ENCODE results near the gene CBFA2T3. TPM values are rescaled to one million over a fixed set of nuclear protein-coding genes. Genes with fewer than 3 reads are reported as not detected.

Gene CBFA2T3
- total RNA-seq, 1 donor from 2014 or later, result not detected

GRCh38 chr16:88910284-88911135 lies 66.5 kb downstream of the CBFA2T3 start:
- H3K9me3 Mint-ChIP-seq (ENCODE audit: unreplicated experiment), result no peaks in the 10 kb centered on the region
- DNase-seq (ENCODE audit: extremely low spot score, unreplicated experiment), result no peak
- peaks cover 13% of the 10 kb centered on the region for H3K4me1 Mint-ChIP-seq (ENCODE audit: unreplicated experiment)
- peaks cover 10% of the 10 kb centered on the region for H3K27me3 Mint-ChIP-seq (ENCODE audit: unreplicated experiment)
- TF ChIP-seq, protein P1, sequence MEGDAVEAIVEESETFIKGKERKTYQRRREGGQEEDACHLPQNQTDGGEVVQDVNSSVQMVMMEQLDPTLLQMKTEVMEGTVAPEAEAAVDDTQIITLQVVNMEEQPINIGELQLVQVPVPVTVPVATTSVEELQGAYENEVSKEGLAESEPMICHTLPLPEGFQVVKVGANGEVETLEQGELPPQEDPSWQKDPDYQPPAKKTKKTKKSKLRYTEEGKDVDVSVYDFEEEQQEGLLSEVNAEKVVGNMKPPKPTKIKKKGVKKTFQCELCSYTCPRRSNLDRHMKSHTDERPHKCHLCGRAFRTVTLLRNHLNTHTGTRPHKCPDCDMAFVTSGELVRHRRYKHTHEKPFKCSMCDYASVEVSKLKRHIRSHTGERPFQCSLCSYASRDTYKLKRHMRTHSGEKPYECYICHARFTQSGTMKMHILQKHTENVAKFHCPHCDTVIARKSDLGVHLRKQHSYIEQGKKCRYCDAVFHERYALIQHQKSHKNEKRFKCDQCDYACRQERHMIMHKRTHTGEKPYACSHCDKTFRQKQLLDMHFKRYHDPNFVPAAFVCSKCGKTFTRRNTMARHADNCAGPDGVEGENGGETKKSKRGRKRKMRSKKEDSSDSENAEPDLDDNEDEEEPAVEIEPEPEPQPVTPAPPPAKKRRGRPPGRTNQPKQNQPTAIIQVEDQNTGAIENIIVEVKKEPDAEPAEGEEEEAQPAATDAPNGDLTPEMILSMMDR (IDR thresholded peaks at IDR 0.05), result no peak
- H3K27ac Mint-ChIP-seq (ENCODE audit: unreplicated experiment), result no peak overlapping the region
- H3K4me3 Mint-ChIP-seq (ENCODE audit: unreplicated experiment), result no peak overlapping the region
- H3K36me3 Mint-ChIP-seq (ENCODE audit: unreplicated experiment), result no peaks in the 10 kb centered on the region

GRCh38 chr16:88909431-88910210 lies 67.4 kb downstream of the CBFA2T3 start:
- TF ChIP-seq, protein P1 (IDR thresholded peaks at IDR 0.05), result no peak
- Mint-ChIP-seq H3K36me3 (ENCODE audit: unreplicated experiment) (no peaks in the 10 kb centered on the region), H3K27me3 (ENCODE audit: unreplicated experiment) (peaks cover 10% of the 10 kb centered on the region), H3K4me3 (ENCODE audit: unreplicated experiment) (no peak overlapping the region), H3K4me1 (ENCODE audit: unreplicated experiment) (peaks cover 12% of the 10 kb centered on the region), H3K9me3 (ENCODE audit: unreplicated experiment) (no peaks in the 10 kb centered on the region), H3K27ac (ENCODE audit: unreplicated experiment) (no peak overlapping the region)
- DNase-seq (ENCODE audit: extremely low spot score, unreplicated experiment), result no peak

GRCh38 chr16:88908307-88908706 lies 68.7 kb downstream of the CBFA2T3 start:
- Mint-ChIP-seq H3K4me3 (ENCODE audit: unreplicated experiment) (no peak overlapping the region), H3K27me3 (ENCODE audit: unreplicated experiment) (peaks cover 10% of the 10 kb centered on the region), H3K36me3 (ENCODE audit: unreplicated experiment) (no peaks in the 10 kb centered on the region), H3K4me1 (ENCODE audit: unreplicated experiment) (peaks cover 4% of the 10 kb centered on the region), H3K27ac (ENCODE audit: unreplicated experiment) (no peak overlapping the region), H3K9me3 (ENCODE audit: unreplicated experiment) (no peaks in the 10 kb centered on the region)
- no peak for DNase-seq (ENCODE audit: extremely low spot score, unreplicated experiment)
- TF ChIP-seq, protein P1 (IDR thresholded peaks at IDR 0.05), result no peak

- no peaks in the 10 kb centered on the region for H3K9me3 Mint-ChIP-seq (ENCODE audit: unreplicated experiment)
- no peak overlapping the region for H3K27ac Mint-ChIP-seq (ENCODE audit: unreplicated experiment)
- DNase-seq (ENCODE audit: extremely low spot score, unreplicated experiment), result no peak
- TF ChIP-seq, protein P1 (IDR thresholded peaks at IDR 0.05), result no peak
- H3K36me3 Mint-ChIP-seq (ENCODE audit: unreplicated experiment), result no peaks in the 10 kb centered on the region
- peaks cover 14% of the 10 kb centered on the region for H3K27me3 Mint-ChIP-seq (ENCODE audit: unreplicated experiment)
- no peak overlapping the region for H3K4me3 Mint-ChIP-seq (ENCODE audit: unreplicated experiment)
- H3K4me1 Mint-ChIP-seq (ENCODE audit: unreplicated experiment), result peaks cover 4% of the 10 kb centered on the region
Observed at GRCh38 chr16:88907768-88908167, 69.2 kb downstream of the CBFA2T3 start.
